ENCODE data around the gene CCDC85C.
A peak's percentile ranks its signal among the peaks of the same experiment; 100 is the strongest.

Gene CCDC85C

GRCh38 chr14:99507860-99508640, 96.0 kb downstream of the CCDC85C start:
- DNase-seq = no peak

- no peak for DNase-seq
These were observed 97.7 kb downstream of the CCDC85C start for GRCh38 chr14:99506276-99506675.

GRCh38 chr14:99505089-99505488, 98.9 kb downstream of the CCDC85C start:
- no peak for DNase-seq

GRCh38 chr14:99503848-99504453, 100.1 kb downstream of the CCDC85C start:
- DNase-seq = no peak

GRCh38 chr14:99502989-99503421, 101.0 kb downstream of the CCDC85C start:
- no peak for DNase-seq

- no peak for DNase-seq
These were observed 106.1 kb downstream of the CCDC85C start for GRCh38 chr14:99497894-99498293.

- DNase-seq = no peak
These were observed 106.7 kb downstream of the CCDC85C start for GRCh38 chr14:99497341-99497740.

- DNase-seq = no peak
These were observed 119.9 kb downstream of the CCDC85C start for GRCh38 chr14:99484106-99484505.

- no peak for DNase-seq
These were observed 122.3 kb downstream of the CCDC85C start for GRCh38 chr14:99481745-99482099.

GRCh38 chr14:99480917-99481744, 122.9 kb downstream of the CCDC85C start, which contains the start of gene CCNK:
Gene CCNK, plus strand, starts transcription at chr14:99481409. Its CDS starts 11,269 bp downstream, at chr14:99492678.
- DNase-seq = peak; percentile 100

GRCh38 chr14:99479906-99480869, 123.8 kb downstream of the CCDC85C start, which contains the start of gene SETD3:
Gene SETD3, minus strand, starts transcription at chr14:99480859. Its CDS starts 15,054 bp downstream, at chr14:99465805.
- DNase-seq = peak; percentile 37

- DNase-seq = no peak
These were observed 124.7 kb downstream of the CCDC85C start for GRCh38 chr14:99479160-99479905.

- no peak for DNase-seq
These were observed 125.9 kb downstream of the CCDC85C start for GRCh38 chr14:99478128-99478527.

GRCh38 chr14:99476864-99477263, 127.1 kb downstream of the CCDC85C start:
- no peak for DNase-seq

GRCh38 chr14:99475660-99476059, 128.3 kb downstream of the CCDC85C start:
- DNase-seq = no peak

- no peak for DNase-seq
These were observed 128.8 kb downstream of the CCDC85C start for GRCh38 chr14:99475179-99475578.

GRCh38 chr14:99473458-99473857, 130.5 kb downstream of the CCDC85C start:
- DNase-seq = no peak

- no peak for DNase-seq
These were observed 131.1 kb downstream of the CCDC85C start for GRCh38 chr14:99472937-99473336.

- DNase-seq = no peak
These were observed 132.3 kb downstream of the CCDC85C start for GRCh38 chr14:99471731-99472130.

GRCh38 chr14:99468836-99469592, 135.0 kb downstream of the CCDC85C start:
- no peak for DNase-seq

- DNase-seq = no peak
These were observed 135.9 kb downstream of the CCDC85C start for GRCh38 chr14:99468081-99468480.
